OCI-LY1 (cell line): ENCODE measurements around the gene UTF1.

Source experiments
- H2AFZ ChIP-seq: fragments of 200-600 bp; sonication (generic), shearing (Covaris generic); 2 replicates; pipeline ENCODE4 v1.6.0; 2014; ENCODE audit warnings: antibody characterized with exemption, mild to moderate bottlenecking, low read length
- H3F3A ChIP-seq: fragments of 200-600 bp; sonication (generic), shearing (Covaris generic); 2 replicates; pipeline ENCODE4 v1.6.0; 2014; ENCODE audit warnings: mild to moderate bottlenecking, antibody characterized with exemption, low read length, moderate library complexity; ENCODE audit not compliant: insufficient read depth
- H3K27ac ChIP-seq: fragments of 200-600 bp; sonication (generic); 2 replicates; pipeline ENCODE4 v1.5.1; 2014; ENCODE audit warnings: low read length, mixed run types, mild to moderate bottlenecking, low read depth; ENCODE audit not compliant: poor library complexity, severe bottlenecking
- H3K27me3 ChIP-seq: fragments of 200-600 bp; sonication (generic); 2 replicates; pipeline ENCODE4 v1.6.0; 2014; ENCODE audit warnings: antibody characterized with exemption, mild to moderate bottlenecking, low read length, moderate library complexity; ENCODE audit not compliant: insufficient read depth
- H3K36me3 ChIP-seq: fragments of 200-600 bp; sonication (generic); 2 replicates; pipeline ENCODE4 v1.6.1; 2014; ENCODE audit warnings: mild to moderate bottlenecking, antibody characterized with exemption, low read length, moderate library complexity, mixed read lengths; ENCODE audit not compliant: insufficient read depth
- H3K4me1 ChIP-seq: fragments of 200-600 bp; sonication (generic); 2 replicates; pipeline ENCODE4 v1.5.1; 2014; ENCODE audit warnings: mild to moderate bottlenecking, low read length, moderate library complexity; ENCODE audit not compliant: insufficient read depth, severe bottlenecking
- H3K4me2 ChIP-seq: fragments of 200-600 bp; sonication (generic), shearing (Covaris generic); 2 replicates; pipeline ENCODE4 v1.6.1; 2014; ENCODE audit warnings: low read length
- H3K4me3 ChIP-seq: fragments of 200-600 bp; sonication (generic); 2 replicates; pipeline ENCODE4 v1.5.1; 2014; ENCODE audit warnings: low read length, low read depth, mild to moderate bottlenecking, mixed read lengths; ENCODE audit not compliant: poor library complexity, severe bottlenecking
- H3K79me2 ChIP-seq: fragments of 200-600 bp; shearing (Covaris generic); 2 replicates; pipeline ENCODE4 v1.6.1; 2016; ENCODE audit warnings: mixed run types, low read length, mixed read lengths; ENCODE audit not compliant: insufficient read depth
- H3K9ac ChIP-seq: fragments of 200-600 bp; sonication (generic), shearing (Covaris generic); 2 replicates; pipeline ENCODE4 v1.6.1; 2014; ENCODE audit warnings: mild to moderate bottlenecking, low read length, mixed read lengths
- H3K9me2 ChIP-seq: fragments of 200-600 bp; sonication (generic), shearing (Covaris generic); 2 replicates; pipeline ENCODE4 v1.6.1; 2014; ENCODE audit warnings: low read depth, mild to moderate bottlenecking, low read length, mixed read lengths
- H3K9me3 ChIP-seq: fragments of 200-600 bp; shearing (Covaris generic); 2 replicates; pipeline ENCODE4 v1.6.1; 2014; ENCODE audit warnings: low read length, mixed read lengths
- H4K20me1 ChIP-seq: fragments of 200-600 bp; sonication (generic), shearing (Covaris generic); 2 replicates; pipeline ENCODE4 v1.6.0; 2016; ENCODE audit warnings: mild to moderate bottlenecking, low read length; ENCODE audit not compliant: insufficient read depth
- EZH2 ChIP-seq: fragments of 200-600 bp; sonication (generic), shearing (Covaris generic); IDR thresholded peaks from 2 replicates; pipeline ENCODE4 v1.8.0; 2017; ENCODE audit warnings: borderline replicate concordance, mixed run types, mild to moderate bottlenecking, antibody characterized with exemption, low read length, moderate library complexity, mixed read lengths
- TF ChIP-seq, protein P1 (sequence below): fragments of 200-600 bp; sonication (generic), shearing (Covaris generic); IDR thresholded peaks from 2 replicates; pipeline ENCODE4 v1.5.1; 2017; ENCODE audit warnings: mild to moderate bottlenecking, antibody characterized with exemption, low read length, moderate library complexity, mixed read lengths

Gene UTF1

DNA sequence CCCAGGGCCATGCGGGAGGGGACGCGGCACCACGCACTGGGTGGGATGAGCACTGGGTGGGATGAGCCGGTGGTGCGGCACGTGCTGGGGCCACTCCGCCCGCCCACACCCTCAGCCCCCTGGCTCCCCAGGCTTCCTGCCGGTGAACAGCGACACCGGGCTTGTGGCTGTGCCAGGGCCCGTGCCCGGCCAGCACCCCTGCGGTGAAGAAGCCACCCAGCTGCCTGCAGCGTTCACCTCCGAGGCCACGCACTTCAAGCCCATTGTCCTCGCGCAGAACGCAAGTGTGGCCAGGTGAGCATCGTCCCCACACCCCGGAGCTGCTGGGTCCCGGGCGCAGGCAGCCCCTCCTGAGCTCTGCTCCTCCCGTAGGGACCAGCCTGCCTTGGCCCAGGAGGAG is 31.8 kb upstream of the UTF1 start:
- Histone ChIP-seq H4K20me1 (no peaks in the 10 kb centered on the region), H2AFZ (no peak overlapping the region), H3K27me3 (no peaks in the 10 kb centered on the region), H3K79me2 (no peaks in the 10 kb centered on the region), H3K4me2 (no peak overlapping the region), H3F3A (no peaks in the 10 kb centered on the region), H3K36me3 (no peaks in the 10 kb centered on the region), H3K9me2 (no peaks in the 10 kb centered on the region), H3K9me3 (no peaks in the 10 kb centered on the region), H3K27ac (no peak overlapping the region), H3K4me1 (no peaks in the 10 kb centered on the region), H3K9ac (no peak overlapping the region), H3K4me3 (no peak overlapping the region)
- TF ChIP-seq, protein P1, sequence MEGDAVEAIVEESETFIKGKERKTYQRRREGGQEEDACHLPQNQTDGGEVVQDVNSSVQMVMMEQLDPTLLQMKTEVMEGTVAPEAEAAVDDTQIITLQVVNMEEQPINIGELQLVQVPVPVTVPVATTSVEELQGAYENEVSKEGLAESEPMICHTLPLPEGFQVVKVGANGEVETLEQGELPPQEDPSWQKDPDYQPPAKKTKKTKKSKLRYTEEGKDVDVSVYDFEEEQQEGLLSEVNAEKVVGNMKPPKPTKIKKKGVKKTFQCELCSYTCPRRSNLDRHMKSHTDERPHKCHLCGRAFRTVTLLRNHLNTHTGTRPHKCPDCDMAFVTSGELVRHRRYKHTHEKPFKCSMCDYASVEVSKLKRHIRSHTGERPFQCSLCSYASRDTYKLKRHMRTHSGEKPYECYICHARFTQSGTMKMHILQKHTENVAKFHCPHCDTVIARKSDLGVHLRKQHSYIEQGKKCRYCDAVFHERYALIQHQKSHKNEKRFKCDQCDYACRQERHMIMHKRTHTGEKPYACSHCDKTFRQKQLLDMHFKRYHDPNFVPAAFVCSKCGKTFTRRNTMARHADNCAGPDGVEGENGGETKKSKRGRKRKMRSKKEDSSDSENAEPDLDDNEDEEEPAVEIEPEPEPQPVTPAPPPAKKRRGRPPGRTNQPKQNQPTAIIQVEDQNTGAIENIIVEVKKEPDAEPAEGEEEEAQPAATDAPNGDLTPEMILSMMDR: no peak
- no peak for TF ChIP-seq EZH2

DNA sequence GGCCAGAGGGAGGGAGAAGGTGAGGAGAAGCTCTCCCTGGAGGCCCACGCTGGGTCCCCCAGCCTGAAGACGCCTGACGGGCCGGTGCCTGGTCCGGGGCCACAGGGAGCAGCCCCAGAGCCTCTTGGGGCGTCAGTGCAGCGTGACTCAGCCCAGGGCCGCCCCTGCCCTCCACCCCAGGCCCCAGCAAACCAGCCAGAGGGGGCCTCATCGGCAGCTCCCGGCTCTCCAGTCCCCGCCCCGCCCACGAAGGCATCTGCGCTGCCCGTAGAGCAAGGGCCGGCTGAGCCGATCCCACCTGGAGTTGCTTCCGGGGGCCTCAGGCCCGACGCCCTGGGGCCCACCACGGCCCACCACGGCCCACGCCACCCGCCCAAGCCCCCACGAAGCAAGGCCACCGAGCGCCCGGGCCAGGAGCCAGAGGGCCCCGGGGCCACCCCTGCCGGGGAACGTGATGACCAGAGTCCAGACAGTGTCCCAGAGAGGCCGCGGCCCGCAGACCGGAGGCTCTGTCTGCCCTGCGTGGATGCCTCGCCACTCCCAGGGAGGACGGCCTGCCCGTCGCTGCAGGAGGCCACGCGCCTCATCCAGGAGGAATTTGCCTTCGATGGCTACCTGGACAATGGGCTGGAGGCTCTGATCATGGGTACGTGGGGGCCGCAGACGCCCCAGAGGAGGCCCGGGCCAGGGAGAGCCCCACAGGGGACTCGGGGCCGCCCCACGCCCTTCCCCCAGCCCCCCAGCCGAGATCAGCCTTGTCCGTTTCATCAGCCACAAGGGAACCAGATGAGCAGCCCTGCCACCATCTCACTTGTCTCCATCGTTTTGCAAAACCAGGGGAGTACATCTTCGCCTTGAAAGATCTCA is 31.2 kb upstream of the UTF1 start:
- H3K4me3 ChIP-seq: no peak overlapping the region
- no peak overlapping the region for H3K27ac ChIP-seq
- no peaks in the 10 kb centered on the region for H3K9me2 ChIP-seq
- H3K4me2 ChIP-seq: no peak overlapping the region
- no peaks in the 10 kb centered on the region for H4K20me1 ChIP-seq
- no peak overlapping the region for H3K9ac ChIP-seq
- H3F3A ChIP-seq: no peaks in the 10 kb centered on the region
- H3K27me3 ChIP-seq: no peaks in the 10 kb centered on the region
- no peaks in the 10 kb centered on the region for H3K4me1 ChIP-seq
- no peak overlapping the region for H2AFZ ChIP-seq
- no peaks in the 10 kb centered on the region for H3K36me3 ChIP-seq
- no peaks in the 10 kb centered on the region for H3K9me3 ChIP-seq
- no peaks in the 10 kb centered on the region for H3K79me2 ChIP-seq
- no peak for TF ChIP-seq EZH2
- TF ChIP-seq, protein P1: no peak

DNA sequence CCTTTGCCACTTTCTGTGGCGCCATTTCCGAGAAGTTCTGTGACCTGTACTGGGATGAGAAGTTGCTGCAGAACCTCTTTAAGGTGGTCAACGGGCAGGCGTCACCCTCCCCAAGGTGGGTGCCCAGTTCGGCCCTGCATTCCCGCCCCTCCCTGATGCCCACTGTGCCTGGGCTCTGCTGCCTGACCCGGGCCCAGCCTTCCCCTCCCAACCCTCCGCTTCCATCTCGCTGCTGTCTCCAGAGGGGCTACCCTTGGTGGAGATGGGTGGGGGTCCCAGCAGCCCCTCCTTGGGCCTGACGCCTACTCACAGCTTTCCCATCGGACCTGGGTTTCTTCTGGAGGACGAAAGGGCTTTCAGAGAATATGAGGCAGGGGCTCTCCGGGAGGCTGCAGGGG is 30.5 kb upstream of the UTF1 start:
- no peaks in the 10 kb centered on the region for H3K79me2 ChIP-seq
- TF ChIP-seq EZH2: no peak
- TF ChIP-seq, protein P1: no peak
- H2AFZ ChIP-seq: no peak overlapping the region
- H3K27me3 ChIP-seq: no peaks in the 10 kb centered on the region
- no peak overlapping the region for H3K4me3 ChIP-seq
- H3K4me1 ChIP-seq: no peaks in the 10 kb centered on the region
- no peaks in the 10 kb centered on the region for H4K20me1 ChIP-seq
- no peaks in the 10 kb centered on the region for H3K9me3 ChIP-seq
- H3K36me3 ChIP-seq: no peaks in the 10 kb centered on the region
- H3K9ac ChIP-seq: no peak overlapping the region
- no peak overlapping the region for H3K27ac ChIP-seq
- H3F3A ChIP-seq: no peaks in the 10 kb centered on the region
- H3K9me2 ChIP-seq: no peaks in the 10 kb centered on the region
- H3K4me2 ChIP-seq: no peak overlapping the region
